Fibroblast of lung (primary cell): ENCODE data around the gene ARMC9. TPM values are rescaled to one million over a fixed set of nuclear protein-coding genes. Genes with fewer than 3 reads are reported as not detected.

Experiments
- DNase-seq, 2 donors: peaks; one replicate each; pipeline versions ENCODE4 v3.0.0 to v3.0.0-alpha.2; 2010; ENCODE audit warnings: low read depth in 2 of 2
- H2AFZ ChIP-seq: 2 replicates; pipeline ENCODE4 v1.5.1; 2012; ENCODE audit warnings: low read length, control low read depth, inconsistent platforms
- H3K27ac ChIP-seq: 2 replicates; pipeline ENCODE4 v1.5.1; 2011; ENCODE audit warnings: low read length, control low read depth; ENCODE audit not compliant: insufficient read depth
- H3K27me3 ChIP-seq: 2 replicates; pipeline ENCODE4 v1.5.1; 2011; ENCODE audit warnings: mild to moderate bottlenecking, low read length; ENCODE audit not compliant: control insufficient read depth, insufficient read depth
- H3K36me3 ChIP-seq: 2 replicates; pipeline ENCODE4 v1.5.1; 2011; ENCODE audit warnings: low read length; ENCODE audit not compliant: control insufficient read depth, insufficient read depth
- H3K4me1 ChIP-seq: 2 replicates; pipeline ENCODE4 v1.5.1; 2011; ENCODE audit warnings: low read length; ENCODE audit not compliant: control insufficient read depth, insufficient read depth; ENCODE audit errors: extremely low read depth
- H3K4me2 ChIP-seq: 2 replicates; pipeline ENCODE4 v1.5.1; 2011; ENCODE audit warnings: low read length, control low read depth; ENCODE audit not compliant: insufficient read depth; ENCODE audit errors: extremely low read depth
- H3K4me3 ChIP-seq, 4 experiments: fragments of 200-600 bp in 1 of 4; sonication (generic) in 1 of 4; replicated peaks in 1 of 4; 2 replicates each; pipeline ENCODE4 v1.5.1; 2011 to 2016; ENCODE audit warnings: low read length in 4 of 4, low read depth in 3 of 4, mild to moderate bottlenecking in 3 of 4, control low read depth in 2 of 4, inconsistent platforms in 1 of 4, mixed read lengths in 1 of 4; ENCODE audit not compliant: insufficient read depth in 1 of 4; ENCODE audit errors: control extremely low read depth in 1 of 4
- H3K79me2 ChIP-seq: 2 replicates; pipeline ENCODE4 v1.5.1; 2012; ENCODE audit warnings: mild to moderate bottlenecking, low read length, inconsistent platforms; ENCODE audit not compliant: control insufficient read depth, insufficient read depth
- H3K9ac ChIP-seq: 2 replicates; pipeline ENCODE4 v1.5.1; 2011; ENCODE audit warnings: mild to moderate bottlenecking, low read length, control low read depth; ENCODE audit not compliant: insufficient read depth
- H3K9me3 ChIP-seq: 2 replicates; pipeline ENCODE4 v1.5.1; 2012; ENCODE audit warnings: low read depth, low read length; ENCODE audit not compliant: control insufficient read depth, insufficient read depth
- H4K20me1 ChIP-seq: 2 replicates; pipeline ENCODE4 v1.5.1; 2011; ENCODE audit warnings: low read length; ENCODE audit not compliant: control insufficient read depth, insufficient read depth; ENCODE audit errors: extremely low read depth
- EZH2 ChIP-seq: IDR thresholded peaks from 2 replicates; pipeline ENCODE4 v1.5.1; 2012; ENCODE audit warnings: low read length, control low read depth, mild to moderate bottlenecking; ENCODE audit errors: missing control alignments
- polyA plus RNA-seq, 2 donors: library from polyadenylated mRNA; depleted of rRNA in 1 of 2; stranded (reverse) in 1 of 2; unstranded in 1 of 2; fragments of >200 nt; gene quantifications; 2 replicates each; pipeline ENCODE4 v1.2.1, GENCODE V29; 2011 to 2012; ENCODE audit warnings: missing spikeins in 1 of 2
- total RNA-seq: library from RNA; depleted of rRNA; stranded (reverse); fragments of >200 nt; gene quantifications from 2 replicates; pipeline ENCODE4 v1.2.1, GENCODE V29; 2014
- TF ChIP-seq, protein P1 (sequence below), 2 donors: IDR thresholded peaks in 1 of 2; conservative IDR thresholded peaks in 1 of 2; 1 replicate in 1 of 2; 2 replicates in 1 of 2; pipeline ENCODE4 v1.5.1; 2011 to 2012; ENCODE audit warnings: low read length in 2 of 2, control low read depth in 1 of 2, inconsistent platforms in 1 of 2, low read depth in 1 of 2, mild to moderate bottlenecking in 1 of 2

Gene ARMC9
- total and polyA plus RNA-seq, 2 donors (not counting 1 experiment from before 2014, with no cell fraction given) = 68.4 to 153 TPM

GRCh38 chr2:231168460-231169139 lies 29.8 kb upstream of the ARMC9 start:
- Histone ChIP-seq H3K27ac (peak overlapping the region; percentile 53), H3K79me2 (no peaks in the 10 kb centered on the region), H4K20me1 (no peaks in the 10 kb centered on the region), H3K27me3 (no peaks in the 10 kb centered on the region), H3K36me3 (peaks cover 6% of the 10 kb centered on the region), H3K4me3 (no peak overlapping the region), H3K4me1 (peaks cover 5% of the 10 kb centered on the region), H3K9ac (no peak overlapping the region), H2AFZ (no peak overlapping the region), H3K9me3 (no peaks in the 10 kb centered on the region), H3K4me2 (no peak overlapping the region)
- TF ChIP-seq EZH2 = no peak
- DNase-seq = no peak

DNA sequence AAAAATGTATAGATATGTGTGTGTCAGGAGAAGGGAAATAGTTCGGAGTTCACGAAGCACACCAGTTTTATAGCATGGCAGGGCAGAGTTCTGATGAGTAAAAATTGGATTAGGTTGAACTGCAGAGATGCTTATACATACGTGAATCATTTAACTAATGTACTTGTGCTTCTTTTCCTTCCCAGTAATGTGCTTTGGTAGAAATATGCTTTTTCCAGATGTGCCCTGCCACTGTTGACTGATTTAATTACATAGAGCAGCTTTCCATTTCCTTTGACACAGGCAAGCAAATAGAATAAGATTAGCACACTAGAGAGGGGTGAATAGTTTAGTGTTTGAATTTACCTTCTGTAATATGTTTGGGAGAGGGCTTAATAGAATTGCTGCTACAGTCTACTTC lies 28.9 kb upstream of the ARMC9 start:
- H3K27me3 ChIP-seq = no peaks in the 10 kb centered on the region
- TF ChIP-seq EZH2 = no peak
- TF ChIP-seq, protein P1, sequence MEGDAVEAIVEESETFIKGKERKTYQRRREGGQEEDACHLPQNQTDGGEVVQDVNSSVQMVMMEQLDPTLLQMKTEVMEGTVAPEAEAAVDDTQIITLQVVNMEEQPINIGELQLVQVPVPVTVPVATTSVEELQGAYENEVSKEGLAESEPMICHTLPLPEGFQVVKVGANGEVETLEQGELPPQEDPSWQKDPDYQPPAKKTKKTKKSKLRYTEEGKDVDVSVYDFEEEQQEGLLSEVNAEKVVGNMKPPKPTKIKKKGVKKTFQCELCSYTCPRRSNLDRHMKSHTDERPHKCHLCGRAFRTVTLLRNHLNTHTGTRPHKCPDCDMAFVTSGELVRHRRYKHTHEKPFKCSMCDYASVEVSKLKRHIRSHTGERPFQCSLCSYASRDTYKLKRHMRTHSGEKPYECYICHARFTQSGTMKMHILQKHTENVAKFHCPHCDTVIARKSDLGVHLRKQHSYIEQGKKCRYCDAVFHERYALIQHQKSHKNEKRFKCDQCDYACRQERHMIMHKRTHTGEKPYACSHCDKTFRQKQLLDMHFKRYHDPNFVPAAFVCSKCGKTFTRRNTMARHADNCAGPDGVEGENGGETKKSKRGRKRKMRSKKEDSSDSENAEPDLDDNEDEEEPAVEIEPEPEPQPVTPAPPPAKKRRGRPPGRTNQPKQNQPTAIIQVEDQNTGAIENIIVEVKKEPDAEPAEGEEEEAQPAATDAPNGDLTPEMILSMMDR (conservative IDR thresholded peaks at IDR 0.05 in 1 of 2, IDR thresholded peaks at IDR 0.05 in 1 of 2; ENCODE audit: low read depth in 1 of 2, low read length in 2 of 2) = no peak
- peaks cover 6% of the 10 kb centered on the region for H3K36me3 ChIP-seq
- H3K27ac ChIP-seq = peak overlapping the region; percentile 53
- DNase-seq = no peak
- H4K20me1 ChIP-seq = no peaks in the 10 kb centered on the region
- H3K4me2 ChIP-seq = no peak overlapping the region
- no peak overlapping the region for H3K4me3 ChIP-seq
- H2AFZ ChIP-seq = no peak overlapping the region
- no peaks in the 10 kb centered on the region for H3K9me3 ChIP-seq
- H3K79me2 ChIP-seq = no peaks in the 10 kb centered on the region
- peaks cover 5% of the 10 kb centered on the region for H3K4me1 ChIP-seq
- no peak overlapping the region for H3K9ac ChIP-seq

DNA sequence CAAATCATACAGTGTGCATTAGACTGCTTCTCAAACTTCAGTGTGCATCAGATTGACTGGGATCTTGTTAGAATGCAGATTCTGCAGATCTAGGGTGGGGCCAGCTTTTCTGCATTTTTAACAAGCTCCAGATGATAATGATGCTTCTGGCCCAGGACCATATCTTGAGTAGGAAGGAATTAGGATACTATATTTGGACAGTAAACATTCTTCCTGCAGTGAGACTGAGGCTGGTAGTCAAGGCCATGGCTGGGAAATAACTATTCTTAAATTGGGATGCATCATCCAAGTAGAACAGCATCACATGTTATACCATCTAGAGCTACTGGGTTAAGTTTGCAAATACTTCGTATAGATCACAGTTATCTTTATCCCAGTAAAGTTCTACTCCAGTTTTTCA lies 28.4 kb upstream of the ARMC9 start:
- H2AFZ ChIP-seq = no peak overlapping the region
- H3K79me2 ChIP-seq = no peaks in the 10 kb centered on the region
- no peak overlapping the region for H3K4me2 ChIP-seq
- peaks cover 5% of the 10 kb centered on the region for H3K4me1 ChIP-seq
- H4K20me1 ChIP-seq = no peaks in the 10 kb centered on the region
- TF ChIP-seq EZH2 = no peak
- TF ChIP-seq, protein P1 (conservative IDR thresholded peaks at IDR 0.05 in 1 of 2, IDR thresholded peaks at IDR 0.05 in 1 of 2; ENCODE audit: low read depth in 1 of 2, low read length in 2 of 2) = no peak
- no peaks in the 10 kb centered on the region for H3K9me3 ChIP-seq
- DNase-seq = no peak
- H3K4me3 ChIP-seq = no peak overlapping the region
- peak overlapping the region; percentile 50 for H3K27ac ChIP-seq
- H3K36me3 ChIP-seq = peaks cover 6% of the 10 kb centered on the region
- no peaks in the 10 kb centered on the region for H3K27me3 ChIP-seq
- no peak overlapping the region for H3K9ac ChIP-seq
